ENCODE results near the gene AGBL4.

DNA sequence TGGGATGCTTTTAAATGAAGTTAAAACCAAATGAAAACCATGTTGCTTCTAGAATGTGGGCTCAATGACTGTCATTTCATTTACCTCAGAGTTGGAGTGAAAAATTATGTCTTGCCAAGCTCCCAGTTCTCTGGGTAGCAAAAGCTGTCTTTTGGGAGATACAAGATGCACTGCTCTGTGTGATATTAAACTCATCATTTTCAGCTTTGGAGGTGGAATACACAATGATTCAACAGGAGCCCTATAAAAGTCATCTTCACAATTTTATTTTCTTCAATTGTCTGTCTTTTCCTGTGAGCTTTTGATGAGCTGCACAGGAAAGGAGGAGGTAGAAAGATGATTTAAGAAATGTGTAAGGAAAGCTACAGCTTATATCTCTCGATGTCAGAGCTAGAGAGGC lies 1431.4 kb downstream of the AGBL4 start:
- TF ChIP-seq POLR2A (IDR thresholded peaks at IDR 0.05; ENCODE audit: low read depth, low read length) (no peak), MXI1 (IDR thresholded peaks at IDR 0.05; ENCODE audit: borderline replicate concordance, low read depth, low read length) (no peak), SMC3 (IDR thresholded peaks at IDR 0.05; ENCODE audit: low read depth, low read length) (no peak), BHLHE40 (IDR thresholded peaks at IDR 0.05; ENCODE audit: low read depth, low read length) (no peak), MAFK (IDR thresholded peaks at IDR 0.05; ENCODE audit: low read depth, low read length) (no peak)
- TF ChIP-seq, protein P1, sequence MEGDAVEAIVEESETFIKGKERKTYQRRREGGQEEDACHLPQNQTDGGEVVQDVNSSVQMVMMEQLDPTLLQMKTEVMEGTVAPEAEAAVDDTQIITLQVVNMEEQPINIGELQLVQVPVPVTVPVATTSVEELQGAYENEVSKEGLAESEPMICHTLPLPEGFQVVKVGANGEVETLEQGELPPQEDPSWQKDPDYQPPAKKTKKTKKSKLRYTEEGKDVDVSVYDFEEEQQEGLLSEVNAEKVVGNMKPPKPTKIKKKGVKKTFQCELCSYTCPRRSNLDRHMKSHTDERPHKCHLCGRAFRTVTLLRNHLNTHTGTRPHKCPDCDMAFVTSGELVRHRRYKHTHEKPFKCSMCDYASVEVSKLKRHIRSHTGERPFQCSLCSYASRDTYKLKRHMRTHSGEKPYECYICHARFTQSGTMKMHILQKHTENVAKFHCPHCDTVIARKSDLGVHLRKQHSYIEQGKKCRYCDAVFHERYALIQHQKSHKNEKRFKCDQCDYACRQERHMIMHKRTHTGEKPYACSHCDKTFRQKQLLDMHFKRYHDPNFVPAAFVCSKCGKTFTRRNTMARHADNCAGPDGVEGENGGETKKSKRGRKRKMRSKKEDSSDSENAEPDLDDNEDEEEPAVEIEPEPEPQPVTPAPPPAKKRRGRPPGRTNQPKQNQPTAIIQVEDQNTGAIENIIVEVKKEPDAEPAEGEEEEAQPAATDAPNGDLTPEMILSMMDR (conservative IDR thresholded peaks at IDR 0.05; ENCODE audit: low read depth, low read length) = no peak
